PC-3 (cell line): ENCODE measurements around the gene IMPACT.

Source experiments
- EZH2 ChIP-seq: fragments of 300-600 bp; sonication (generic); IDR thresholded peaks from one replicate; pipeline ENCODE4 v1.6.1; 2017; ENCODE audit warnings: antibody characterized with exemption, mild to moderate bottlenecking, low read length; ENCODE audit not compliant: unreplicated experiment
- EZH2phosphoT487 ChIP-seq: fragments of 300-600 bp; sonication (generic); IDR thresholded peaks from 2 replicates; pipeline ENCODE4 v1.6.1; 2018; ENCODE audit warnings: mild to moderate bottlenecking, antibody characterized with exemption, low read length, borderline replicate concordance
- TF ChIP-seq, protein P1 (sequence below): fragments of 300-600 bp; sonication (generic); conservative IDR thresholded peaks from 2 replicates; pipeline ENCODE4 v1.5.1; 2017; ENCODE audit warnings: antibody characterized with exemption, low read depth, mild to moderate bottlenecking, low read length

DNA sequence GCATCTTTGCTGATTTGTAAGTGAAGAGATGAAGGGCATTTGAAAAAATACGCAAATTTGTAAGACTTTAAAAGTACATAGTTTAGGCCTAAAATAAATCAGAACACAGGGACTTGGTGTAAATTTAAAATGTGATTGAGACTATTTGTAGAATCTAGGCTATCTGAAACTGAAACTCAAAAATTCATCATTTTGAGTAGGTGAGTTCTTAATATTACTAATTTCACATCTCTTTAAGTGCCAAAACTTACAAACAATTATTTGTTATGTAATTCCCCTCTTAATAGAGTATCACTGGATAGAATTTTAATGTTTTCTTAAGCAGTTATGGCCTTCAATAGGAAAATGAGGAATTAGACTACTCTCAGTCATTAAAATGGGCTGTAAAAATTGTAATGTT lies 20.0 kb downstream of the IMPACT start:
- TF ChIP-seq, protein P1, sequence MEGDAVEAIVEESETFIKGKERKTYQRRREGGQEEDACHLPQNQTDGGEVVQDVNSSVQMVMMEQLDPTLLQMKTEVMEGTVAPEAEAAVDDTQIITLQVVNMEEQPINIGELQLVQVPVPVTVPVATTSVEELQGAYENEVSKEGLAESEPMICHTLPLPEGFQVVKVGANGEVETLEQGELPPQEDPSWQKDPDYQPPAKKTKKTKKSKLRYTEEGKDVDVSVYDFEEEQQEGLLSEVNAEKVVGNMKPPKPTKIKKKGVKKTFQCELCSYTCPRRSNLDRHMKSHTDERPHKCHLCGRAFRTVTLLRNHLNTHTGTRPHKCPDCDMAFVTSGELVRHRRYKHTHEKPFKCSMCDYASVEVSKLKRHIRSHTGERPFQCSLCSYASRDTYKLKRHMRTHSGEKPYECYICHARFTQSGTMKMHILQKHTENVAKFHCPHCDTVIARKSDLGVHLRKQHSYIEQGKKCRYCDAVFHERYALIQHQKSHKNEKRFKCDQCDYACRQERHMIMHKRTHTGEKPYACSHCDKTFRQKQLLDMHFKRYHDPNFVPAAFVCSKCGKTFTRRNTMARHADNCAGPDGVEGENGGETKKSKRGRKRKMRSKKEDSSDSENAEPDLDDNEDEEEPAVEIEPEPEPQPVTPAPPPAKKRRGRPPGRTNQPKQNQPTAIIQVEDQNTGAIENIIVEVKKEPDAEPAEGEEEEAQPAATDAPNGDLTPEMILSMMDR, result no peak
- TF ChIP-seq EZH2, result no peak
- TF ChIP-seq EZH2phosphoT487, result no peak
